ENCODE data around the gene CDR2L. TPM values are rescaled to one million over a fixed set of nuclear protein-coding genes. Genes with fewer than 3 reads are reported as not detected.

CDR2L gene
- total RNA-seq, 1 donor from 2014 or later = not detected

DNA sequence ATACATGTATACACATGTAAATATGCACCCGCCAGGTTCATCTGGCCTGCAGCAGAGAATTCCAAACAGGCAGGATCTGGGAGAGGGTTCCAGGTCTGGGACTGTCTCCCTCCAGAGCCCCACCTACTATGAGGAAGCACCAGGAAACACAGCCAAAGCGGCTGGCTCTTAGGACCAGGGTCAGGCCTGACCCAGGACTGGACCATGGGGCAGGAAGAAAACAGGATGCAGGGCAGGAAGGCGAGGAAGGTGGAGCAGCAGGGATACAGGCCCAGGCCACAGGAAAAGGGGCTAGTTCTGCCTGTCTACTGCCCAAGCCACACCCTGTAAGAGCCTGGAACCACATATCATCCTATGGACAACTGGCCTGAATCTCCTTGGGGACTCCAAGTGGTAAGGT lies 17.0 kb upstream of the CDR2L start:
- ATAC-seq (ENCODE audit: low read depth) (no peak), DNase-seq (no peak)
- TF ChIP-seq, protein P1, sequence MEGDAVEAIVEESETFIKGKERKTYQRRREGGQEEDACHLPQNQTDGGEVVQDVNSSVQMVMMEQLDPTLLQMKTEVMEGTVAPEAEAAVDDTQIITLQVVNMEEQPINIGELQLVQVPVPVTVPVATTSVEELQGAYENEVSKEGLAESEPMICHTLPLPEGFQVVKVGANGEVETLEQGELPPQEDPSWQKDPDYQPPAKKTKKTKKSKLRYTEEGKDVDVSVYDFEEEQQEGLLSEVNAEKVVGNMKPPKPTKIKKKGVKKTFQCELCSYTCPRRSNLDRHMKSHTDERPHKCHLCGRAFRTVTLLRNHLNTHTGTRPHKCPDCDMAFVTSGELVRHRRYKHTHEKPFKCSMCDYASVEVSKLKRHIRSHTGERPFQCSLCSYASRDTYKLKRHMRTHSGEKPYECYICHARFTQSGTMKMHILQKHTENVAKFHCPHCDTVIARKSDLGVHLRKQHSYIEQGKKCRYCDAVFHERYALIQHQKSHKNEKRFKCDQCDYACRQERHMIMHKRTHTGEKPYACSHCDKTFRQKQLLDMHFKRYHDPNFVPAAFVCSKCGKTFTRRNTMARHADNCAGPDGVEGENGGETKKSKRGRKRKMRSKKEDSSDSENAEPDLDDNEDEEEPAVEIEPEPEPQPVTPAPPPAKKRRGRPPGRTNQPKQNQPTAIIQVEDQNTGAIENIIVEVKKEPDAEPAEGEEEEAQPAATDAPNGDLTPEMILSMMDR (IDR thresholded peaks at IDR 0.05) = no peak
- H3K4me3 Mint-ChIP-seq = no peak overlapping the region
- no peak overlapping the region for H3K27ac Mint-ChIP-seq
- H3K27me3 Mint-ChIP-seq = peaks cover 15% of the 10 kb centered on the region
- ChIA-PET POLR2A (interaction anchor here (0.7 kb wide), 2 partner anchors 52 to 174 kb away, joined by 4 read pairs; no protein-coding TSS in a partner anchor), CTCF (interaction anchor here (5.1 kb wide), 1 partner anchor 9 kb away, joined by 37 read pairs; no protein-coding TSS in a partner anchor)
- H3K36me3 Mint-ChIP-seq (ENCODE audit: low read depth) = no peaks in the 10 kb centered on the region
- intact Hi-C loops (cut with micrococcal nuclease) = loop anchor here (5.0 kb wide), 1 partner anchor 212 kb away; the partner anchor contains the start of gene SUMO2
- H3K4me1 Mint-ChIP-seq = peaks cover 6% of the 10 kb centered on the region
- H3K9me3 Mint-ChIP-seq = no peaks in the 10 kb centered on the region

DNA sequence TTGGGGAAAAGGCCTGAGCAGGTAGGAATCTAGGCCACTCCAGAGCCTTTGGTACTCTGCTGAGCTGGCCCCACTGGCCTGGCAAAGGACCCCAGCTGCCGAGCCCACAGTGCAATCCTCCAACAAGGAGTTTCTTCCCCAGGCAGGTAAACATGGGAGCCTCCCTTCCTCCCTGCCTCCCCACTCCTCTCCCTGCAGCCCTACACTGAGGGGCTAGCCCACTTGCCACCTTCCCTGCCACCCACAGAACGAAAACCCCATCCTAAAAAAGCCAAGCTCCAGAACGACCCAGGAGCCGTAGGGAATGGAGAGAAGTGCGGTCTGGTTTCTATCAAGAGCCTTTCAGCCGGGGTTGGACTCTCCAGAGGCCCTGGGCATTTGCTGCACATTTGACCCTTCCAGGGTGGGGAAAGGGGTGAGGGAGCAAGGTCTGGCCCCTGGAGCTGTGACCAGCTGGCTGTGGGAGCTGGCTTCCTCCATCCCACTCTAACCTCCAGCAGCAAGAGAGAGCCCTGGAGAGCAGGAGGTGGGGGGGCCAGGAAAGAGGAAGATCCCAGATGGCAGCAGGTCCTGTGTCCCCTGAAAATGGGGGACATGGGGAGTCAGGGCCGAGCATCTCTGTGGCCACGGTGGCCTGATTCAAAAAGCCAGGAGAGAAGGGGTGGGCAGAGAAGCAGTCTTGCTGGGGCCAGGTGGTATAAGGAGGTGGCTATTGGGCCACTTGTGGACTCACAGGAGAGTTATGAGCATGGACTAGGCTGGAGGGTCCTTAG lies 16.2 kb upstream of the CDR2L start:
- Mint-ChIP-seq H3K4me3 (peak overlapping the region; percentile 76), H3K36me3 (ENCODE audit: low read depth) (no peaks in the 10 kb centered on the region), H3K27ac (no peak overlapping the region), H3K9me3 (no peaks in the 10 kb centered on the region), H3K4me1 (peaks cover 6% of the 10 kb centered on the region), H3K27me3 (peaks cover 19% of the 10 kb centered on the region)
- ChIA-PET CTCF (interaction anchor here (1.0 to 5.1 kb wide), 2 partner anchors 10 to 13 kb away, joined by 3 to 37 read pairs; no protein-coding TSS in a partner anchor), POLR2A (interaction anchor here (0.6 to 3.8 kb wide), 5 partner anchors 10 to 292 kb away, joined by 3 to 24 read pairs (median 6); partner anchors contain the start of gene MRPL58)
- TF ChIP-seq, protein P1 (IDR thresholded peaks at IDR 0.05) = no peak
- intact Hi-C loops (cut with micrococcal nuclease) = loop anchor here (5.0 kb wide), 1 partner anchor 211 kb away; the partner anchor contains the start of gene SUMO2
- ATAC-seq (ENCODE audit: low read depth) (no peak), DNase-seq (no peak)

GRCh38 chr17:74971842-74972106 lies 15.7 kb upstream of the CDR2L start:
- ChIA-PET CTCF (interaction anchor here (1.0 to 5.1 kb wide), 2 partner anchors 11 to 14 kb away, joined by 3 to 37 read pairs; no protein-coding TSS in a partner anchor), POLR2A (interaction anchor here (0.6 to 3.8 kb wide), 5 partner anchors 10 to 291 kb away, joined by 3 to 24 read pairs (median 6); partner anchors contain the start of gene MRPL58)
- Mint-ChIP-seq H3K4me3 (peak overlapping the region; percentile 76), H3K27me3 (peaks cover 19% of the 10 kb centered on the region), H3K36me3 (ENCODE audit: low read depth) (no peaks in the 10 kb centered on the region), H3K27ac (no peak overlapping the region), H3K9me3 (no peaks in the 10 kb centered on the region), H3K4me1 (peaks cover 6% of the 10 kb centered on the region)
- TF ChIP-seq, protein P1 (IDR thresholded peaks at IDR 0.05) = no peak
- intact Hi-C loops (cut with micrococcal nuclease) = loop anchor here (1.0 to 5.0 kb wide), 2 partner anchors 16 to 211 kb away; partner anchors contain the start of genes CDR2L and SUMO2
- no peak for DNase-seq
- no peak for ATAC-seq (ENCODE audit: low read depth)

GRCh38 chr17:74972107-74972972 lies 15.1 kb upstream of the CDR2L start, which contains the start of gene HID1:
Gene HID1, minus strand, starts transcription at chr17:74972759. Its CDS starts 103 bp downstream, at chr17:74972656.
- H3K27ac Mint-ChIP-seq = peak within 1 kb of the TSS; percentile 2
- peaks cover 6% of the 10 kb centered on the region for H3K4me1 Mint-ChIP-seq
- intact Hi-C loops (cut with micrococcal nuclease) = loop anchor here (1.0 to 5.0 kb wide), 2 partner anchors 15 to 210 kb away; partner anchors contain the start of genes CDR2L and SUMO2
- no peaks in the 10 kb centered on the region for H3K36me3 Mint-ChIP-seq (ENCODE audit: low read depth)
- peak; percentile 69 for DNase-seq
- TF ChIP-seq, protein P1 (IDR thresholded peaks at IDR 0.05) = no peak
- no peaks in the 10 kb centered on the region for H3K9me3 Mint-ChIP-seq
- ATAC-seq (ENCODE audit: low read depth) = peak; percentile 92
- POLR2A ChIA-PET = interaction anchor here (0.6 to 3.8 kb wide), 8 partner anchors 11 to 291 kb away, joined by 3 to 24 read pairs (median 4); partner anchors contain the start of genes ARMC7, CDR2L and MRPL58
- peaks cover 19% of the 10 kb centered on the region for H3K27me3 Mint-ChIP-seq
- CTCF ChIA-PET = interaction anchor here (0.7 to 5.1 kb wide), 3 partner anchors 11 to 16 kb away, joined by 3 to 37 read pairs (median 10); no protein-coding TSS in a partner anchor
- H3K4me3 Mint-ChIP-seq = peak within 1 kb of the TSS; percentile 76

All from activated B cell treated with CpG ODN at 0.5 μM for 24 hours (primary cell).